ENCODE measurements around the gene HOXD4. TPM values are rescaled to one million over a fixed set of nuclear protein-coding genes. Genes with fewer than 3 reads are reported as not detected.

HOXD4 gene
- total RNA-seq, 1 experiment from 2014 or later, result not detected

DNA sequence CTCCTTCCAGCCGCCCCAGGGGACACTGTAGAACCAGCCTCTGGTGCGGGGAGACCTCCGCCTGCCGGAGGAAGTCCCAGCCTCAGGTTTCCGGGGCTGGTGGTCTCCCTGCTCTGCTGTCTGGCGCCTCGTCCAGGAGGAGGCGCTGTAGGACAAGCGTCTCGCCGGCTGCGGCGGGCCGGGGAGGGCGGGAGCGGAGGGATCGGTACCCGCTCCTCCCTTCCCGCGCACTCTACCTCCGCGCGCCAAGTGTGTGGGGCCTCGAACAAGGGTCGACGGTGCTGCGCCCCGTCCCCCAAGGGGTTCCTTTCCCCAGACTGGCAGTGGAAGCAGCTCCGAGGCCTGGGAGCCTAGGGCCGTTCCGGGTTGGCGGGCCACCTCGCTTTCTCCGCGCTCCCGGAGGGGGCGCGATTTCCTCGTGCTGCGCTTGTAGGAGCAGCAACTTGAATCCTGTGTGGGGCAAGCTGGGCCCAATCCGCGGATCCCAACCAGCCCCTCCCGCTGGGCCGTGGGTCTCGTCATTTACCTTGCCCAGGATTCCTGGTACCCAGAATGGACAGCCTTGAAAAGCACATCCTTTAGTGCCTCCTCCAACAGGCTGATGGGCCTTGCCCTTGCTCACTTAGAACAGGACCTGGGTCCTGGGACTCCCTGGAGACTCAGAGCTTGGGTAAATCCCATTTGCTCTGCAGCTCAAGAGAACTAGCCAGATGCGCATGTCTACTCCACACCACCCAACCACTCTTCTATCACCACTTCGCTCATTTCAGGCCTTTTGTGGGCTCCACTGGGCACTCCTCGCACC, 10.6 kb upstream of the HOXD4 start (continued):
- TF ChIP-seq, protein P1, sequence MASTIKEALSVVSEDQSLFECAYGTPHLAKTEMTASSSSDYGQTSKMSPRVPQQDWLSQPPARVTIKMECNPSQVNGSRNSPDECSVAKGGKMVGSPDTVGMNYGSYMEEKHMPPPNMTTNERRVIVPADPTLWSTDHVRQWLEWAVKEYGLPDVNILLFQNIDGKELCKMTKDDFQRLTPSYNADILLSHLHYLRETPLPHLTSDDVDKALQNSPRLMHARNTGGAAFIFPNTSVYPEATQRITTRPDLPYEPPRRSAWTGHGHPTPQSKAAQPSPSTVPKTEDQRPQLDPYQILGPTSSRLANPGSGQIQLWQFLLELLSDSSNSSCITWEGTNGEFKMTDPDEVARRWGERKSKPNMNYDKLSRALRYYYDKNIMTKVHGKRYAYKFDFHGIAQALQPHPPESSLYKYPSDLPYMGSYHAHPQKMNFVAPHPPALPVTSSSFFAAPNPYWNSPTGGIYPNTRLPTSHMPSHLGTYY (CRISPR knock-in tag; IDR thresholded peaks at IDR 0.05), result no peak
- TF ChIP-seq SP1 (CRISPR knock-in tag; conservative IDR thresholded peaks at IDR 0.05) (peak; percentile 54; the same call in 1 of the 2 replicates), OVOL2 (CRISPR knock-in tag; IDR thresholded peaks at IDR 0.05; ENCODE audit: borderline replicate concordance) (no peak), TP53 (CRISPR knock-in tag; IDR thresholded peaks at IDR 0.05) (no peak; the same call in 1 of the 2 replicates), ELF4 (CRISPR knock-in tag; IDR thresholded peaks at IDR 0.05; ENCODE audit: low read depth) (no peak), KAT7 (CRISPR knock-in tag; IDR thresholded peaks at IDR 0.05; ENCODE audit: borderline replicate concordance) (peak; percentile 48; the same call in 1 of the 2 replicates), ZNF121 (CRISPR knock-in tag; IDR thresholded peaks at IDR 0.05) (peak; percentile 95), ZNF138 (CRISPR knock-in tag; conservative IDR thresholded peaks at IDR 0.05) (no peak), ZNF416 (CRISPR knock-in tag; IDR thresholded peaks at IDR 0.05) (no peak), ZNF219 (CRISPR knock-in tag; IDR thresholded peaks at IDR 0.05; ENCODE audit: borderline replicate concordance) (no peak), GRHL2 (CRISPR knock-in tag; IDR thresholded peaks at IDR 0.05; ENCODE audit: insufficient replicate concordance, severe bottlenecking) (no peak), SMAD3 (CRISPR knock-in tag; IDR thresholded peaks at IDR 0.05; ENCODE audit: borderline replicate concordance) (peak; percentile 79; the same call in 1 of the 2 replicates)
- TF ChIP-seq, protein P2, sequence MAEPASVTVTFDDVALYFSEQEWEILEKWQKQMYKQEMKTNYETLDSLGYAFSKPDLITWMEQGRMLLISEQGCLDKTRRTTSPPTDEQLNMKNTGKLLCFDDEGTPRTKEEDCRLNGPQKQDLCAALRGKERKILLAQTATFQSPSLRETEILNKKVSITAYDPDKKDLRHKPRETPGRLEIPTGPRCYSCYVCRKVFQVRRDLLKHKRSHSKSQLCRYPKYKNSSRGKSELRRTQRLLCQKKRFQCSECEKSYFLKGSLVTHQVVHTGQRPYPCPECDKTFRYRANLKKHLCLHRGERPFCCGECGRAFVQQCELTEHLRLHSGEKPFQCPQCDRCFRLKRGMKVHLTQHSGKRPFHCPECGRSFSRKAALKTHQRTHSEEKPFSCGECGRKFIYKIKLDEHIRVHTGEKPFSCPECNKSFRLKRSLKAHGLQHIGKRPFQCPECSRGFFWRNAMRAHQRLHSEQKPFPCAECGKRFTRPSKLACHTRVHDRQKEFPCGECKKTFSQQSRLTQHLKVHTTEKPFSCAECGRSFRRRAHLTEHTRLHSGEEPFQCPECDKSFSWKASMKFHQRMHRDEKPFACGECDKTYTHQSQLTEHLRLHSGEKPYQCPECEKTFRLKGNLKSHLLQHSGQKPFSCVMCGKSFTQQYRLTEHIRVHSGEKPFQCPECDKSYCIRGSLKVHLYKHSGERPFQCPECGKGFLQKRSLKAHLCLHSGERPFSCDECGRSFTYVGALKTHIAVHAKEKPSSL (CRISPR knock-in tag; conservative IDR thresholded peaks at IDR 0.05), result no peak
- TF ChIP-seq, protein P3, sequence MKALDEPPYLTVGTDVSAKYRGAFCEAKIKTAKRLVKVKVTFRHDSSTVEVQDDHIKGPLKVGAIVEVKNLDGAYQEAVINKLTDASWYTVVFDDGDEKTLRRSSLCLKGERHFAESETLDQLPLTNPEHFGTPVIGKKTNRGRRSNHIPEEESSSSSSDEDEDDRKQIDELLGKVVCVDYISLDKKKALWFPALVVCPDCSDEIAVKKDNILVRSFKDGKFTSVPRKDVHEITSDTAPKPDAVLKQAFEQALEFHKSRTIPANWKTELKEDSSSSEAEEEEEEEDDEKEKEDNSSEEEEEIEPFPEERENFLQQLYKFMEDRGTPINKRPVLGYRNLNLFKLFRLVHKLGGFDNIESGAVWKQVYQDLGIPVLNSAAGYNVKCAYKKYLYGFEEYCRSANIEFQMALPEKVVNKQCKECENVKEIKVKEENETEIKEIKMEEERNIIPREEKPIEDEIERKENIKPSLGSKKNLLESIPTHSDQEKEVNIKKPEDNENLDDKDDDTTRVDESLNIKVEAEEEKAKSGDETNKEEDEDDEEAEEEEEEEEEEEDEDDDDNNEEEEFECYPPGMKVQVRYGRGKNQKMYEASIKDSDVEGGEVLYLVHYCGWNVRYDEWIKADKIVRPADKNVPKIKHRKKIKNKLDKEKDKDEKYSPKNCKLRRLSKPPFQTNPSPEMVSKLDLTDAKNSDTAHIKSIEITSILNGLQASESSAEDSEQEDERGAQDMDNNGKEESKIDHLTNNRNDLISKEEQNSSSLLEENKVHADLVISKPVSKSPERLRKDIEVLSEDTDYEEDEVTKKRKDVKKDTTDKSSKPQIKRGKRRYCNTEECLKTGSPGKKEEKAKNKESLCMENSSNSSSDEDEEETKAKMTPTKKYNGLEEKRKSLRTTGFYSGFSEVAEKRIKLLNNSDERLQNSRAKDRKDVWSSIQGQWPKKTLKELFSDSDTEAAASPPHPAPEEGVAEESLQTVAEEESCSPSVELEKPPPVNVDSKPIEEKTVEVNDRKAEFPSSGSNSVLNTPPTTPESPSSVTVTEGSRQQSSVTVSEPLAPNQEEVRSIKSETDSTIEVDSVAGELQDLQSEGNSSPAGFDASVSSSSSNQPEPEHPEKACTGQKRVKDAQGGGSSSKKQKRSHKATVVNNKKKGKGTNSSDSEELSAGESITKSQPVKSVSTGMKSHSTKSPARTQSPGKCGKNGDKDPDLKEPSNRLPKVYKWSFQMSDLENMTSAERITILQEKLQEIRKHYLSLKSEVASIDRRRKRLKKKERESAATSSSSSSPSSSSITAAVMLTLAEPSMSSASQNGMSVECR (CRISPR knock-in tag; IDR thresholded peaks at IDR 0.05; ENCODE audit: borderline replicate concordance), result peak; percentile 48; the same call in 1 of the 2 replicates
- TF ChIP-seq, protein P4, sequence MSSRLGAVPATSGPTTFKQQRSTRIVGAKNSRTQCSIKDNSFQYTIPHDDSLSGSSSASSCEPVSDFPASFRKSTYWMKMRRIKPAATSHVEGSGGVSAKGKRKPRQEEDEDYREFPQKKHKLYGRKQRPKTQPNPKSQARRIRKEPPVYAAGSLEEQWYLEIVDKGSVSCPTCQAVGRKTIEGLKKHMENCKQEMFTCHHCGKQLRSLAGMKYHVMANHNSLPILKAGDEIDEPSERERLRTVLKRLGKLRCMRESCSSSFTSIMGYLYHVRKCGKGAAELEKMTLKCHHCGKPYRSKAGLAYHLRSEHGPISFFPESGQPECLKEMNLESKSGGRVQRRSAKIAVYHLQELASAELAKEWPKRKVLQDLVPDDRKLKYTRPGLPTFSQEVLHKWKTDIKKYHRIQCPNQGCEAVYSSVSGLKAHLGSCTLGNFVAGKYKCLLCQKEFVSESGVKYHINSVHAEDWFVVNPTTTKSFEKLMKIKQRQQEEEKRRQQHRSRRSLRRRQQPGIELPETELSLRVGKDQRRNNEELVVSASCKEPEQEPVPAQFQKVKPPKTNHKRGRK (CRISPR knock-in tag; IDR thresholded peaks at IDR 0.05; ENCODE audit: borderline replicate concordance), result no peak
- TF ChIP-seq, protein P5, sequence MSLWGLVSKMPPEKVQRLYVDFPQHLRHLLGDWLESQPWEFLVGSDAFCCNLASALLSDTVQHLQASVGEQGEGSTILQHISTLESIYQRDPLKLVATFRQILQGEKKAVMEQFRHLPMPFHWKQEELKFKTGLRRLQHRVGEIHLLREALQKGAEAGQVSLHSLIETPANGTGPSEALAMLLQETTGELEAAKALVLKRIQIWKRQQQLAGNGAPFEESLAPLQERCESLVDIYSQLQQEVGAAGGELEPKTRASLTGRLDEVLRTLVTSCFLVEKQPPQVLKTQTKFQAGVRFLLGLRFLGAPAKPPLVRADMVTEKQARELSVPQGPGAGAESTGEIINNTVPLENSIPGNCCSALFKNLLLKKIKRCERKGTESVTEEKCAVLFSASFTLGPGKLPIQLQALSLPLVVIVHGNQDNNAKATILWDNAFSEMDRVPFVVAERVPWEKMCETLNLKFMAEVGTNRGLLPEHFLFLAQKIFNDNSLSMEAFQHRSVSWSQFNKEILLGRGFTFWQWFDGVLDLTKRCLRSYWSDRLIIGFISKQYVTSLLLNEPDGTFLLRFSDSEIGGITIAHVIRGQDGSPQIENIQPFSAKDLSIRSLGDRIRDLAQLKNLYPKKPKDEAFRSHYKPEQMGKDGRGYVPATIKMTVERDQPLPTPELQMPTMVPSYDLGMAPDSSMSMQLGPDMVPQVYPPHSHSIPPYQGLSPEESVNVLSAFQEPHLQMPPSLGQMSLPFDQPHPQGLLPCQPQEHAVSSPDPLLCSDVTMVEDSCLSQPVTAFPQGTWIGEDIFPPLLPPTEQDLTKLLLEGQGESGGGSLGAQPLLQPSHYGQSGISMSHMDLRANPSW (CRISPR knock-in tag; conservative IDR thresholded peaks at IDR 0.05; ENCODE audit: low read depth), result no peak
- TF ChIP-seq, protein P6, sequence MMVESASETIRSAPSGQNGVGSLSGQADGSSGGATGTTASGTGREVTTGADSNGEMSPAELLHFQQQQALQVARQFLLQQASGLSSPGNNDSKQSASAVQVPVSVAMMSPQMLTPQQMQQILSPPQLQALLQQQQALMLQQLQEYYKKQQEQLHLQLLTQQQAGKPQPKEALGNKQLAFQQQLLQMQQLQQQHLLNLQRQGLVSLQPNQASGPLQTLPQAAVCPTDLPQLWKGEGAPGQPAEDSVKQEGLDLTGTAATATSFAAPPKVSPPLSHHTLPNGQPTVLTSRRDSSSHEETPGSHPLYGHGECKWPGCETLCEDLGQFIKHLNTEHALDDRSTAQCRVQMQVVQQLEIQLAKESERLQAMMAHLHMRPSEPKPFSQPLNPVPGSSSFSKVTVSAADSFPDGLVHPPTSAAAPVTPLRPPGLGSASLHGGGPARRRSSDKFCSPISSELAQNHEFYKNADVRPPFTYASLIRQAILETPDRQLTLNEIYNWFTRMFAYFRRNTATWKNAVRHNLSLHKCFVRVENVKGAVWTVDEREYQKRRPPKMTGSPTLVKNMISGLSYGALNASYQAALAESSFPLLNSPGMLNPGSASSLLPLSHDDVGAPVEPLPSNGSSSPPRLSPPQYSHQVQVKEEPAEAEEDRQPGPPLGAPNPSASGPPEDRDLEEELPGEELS (CRISPR knock-in tag; IDR thresholded peaks at IDR 0.05), result peak; percentile 67; the same call in 1 of the 2 replicates
- TF ChIP-seq, protein P7, sequence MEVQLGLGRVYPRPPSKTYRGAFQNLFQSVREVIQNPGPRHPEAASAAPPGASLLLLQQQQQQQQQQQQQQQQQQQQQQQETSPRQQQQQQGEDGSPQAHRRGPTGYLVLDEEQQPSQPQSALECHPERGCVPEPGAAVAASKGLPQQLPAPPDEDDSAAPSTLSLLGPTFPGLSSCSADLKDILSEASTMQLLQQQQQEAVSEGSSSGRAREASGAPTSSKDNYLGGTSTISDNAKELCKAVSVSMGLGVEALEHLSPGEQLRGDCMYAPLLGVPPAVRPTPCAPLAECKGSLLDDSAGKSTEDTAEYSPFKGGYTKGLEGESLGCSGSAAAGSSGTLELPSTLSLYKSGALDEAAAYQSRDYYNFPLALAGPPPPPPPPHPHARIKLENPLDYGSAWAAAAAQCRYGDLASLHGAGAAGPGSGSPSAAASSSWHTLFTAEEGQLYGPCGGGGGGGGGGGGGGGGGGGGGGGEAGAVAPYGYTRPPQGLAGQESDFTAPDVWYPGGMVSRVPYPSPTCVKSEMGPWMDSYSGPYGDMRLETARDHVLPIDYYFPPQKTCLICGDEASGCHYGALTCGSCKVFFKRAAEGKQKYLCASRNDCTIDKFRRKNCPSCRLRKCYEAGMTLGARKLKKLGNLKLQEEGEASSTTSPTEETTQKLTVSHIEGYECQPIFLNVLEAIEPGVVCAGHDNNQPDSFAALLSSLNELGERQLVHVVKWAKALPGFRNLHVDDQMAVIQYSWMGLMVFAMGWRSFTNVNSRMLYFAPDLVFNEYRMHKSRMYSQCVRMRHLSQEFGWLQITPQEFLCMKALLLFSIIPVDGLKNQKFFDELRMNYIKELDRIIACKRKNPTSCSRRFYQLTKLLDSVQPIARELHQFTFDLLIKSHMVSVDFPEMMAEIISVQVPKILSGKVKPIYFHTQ (CRISPR knock-in tag; IDR thresholded peaks at IDR 0.05), result no peak
